Measurements from ENCODE around the gene OXLD1.

DNA sequence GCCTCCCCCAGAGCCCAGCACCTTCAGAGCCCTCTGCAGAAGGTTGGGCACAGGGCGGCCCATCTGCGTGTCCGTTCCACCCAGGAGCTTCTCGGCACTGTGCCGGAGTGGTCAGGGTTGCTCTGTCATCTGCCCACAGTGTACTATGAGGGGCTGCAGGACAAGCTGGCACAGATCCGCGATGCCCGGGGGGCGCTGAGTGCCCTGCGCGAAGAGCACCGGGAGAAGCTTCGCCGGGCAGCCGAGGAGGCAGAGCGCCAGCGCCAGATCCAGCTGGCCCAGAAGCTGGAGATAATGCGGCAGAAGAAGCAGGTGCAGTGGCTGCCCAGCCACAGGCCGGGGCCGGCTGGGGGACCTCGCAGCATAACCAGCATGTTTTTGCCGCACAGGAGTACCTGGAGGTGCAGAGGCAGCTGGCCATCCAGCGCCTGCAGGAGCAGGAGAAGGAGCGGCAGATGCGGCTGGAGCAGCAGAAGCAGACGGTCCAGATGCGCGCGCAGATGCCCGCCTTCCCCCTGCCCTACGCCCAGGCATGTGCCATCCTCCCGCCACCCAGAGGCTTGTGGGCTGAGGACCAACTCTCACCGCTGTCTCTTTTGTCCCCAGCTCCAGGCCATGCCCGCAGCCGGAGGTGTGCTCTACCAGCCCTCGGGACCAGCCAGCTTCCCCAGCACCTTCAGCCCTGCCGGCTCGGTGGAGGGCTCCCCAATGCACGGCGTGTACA is 30.0 kb upstream of the OXLD1 start:
- TF ChIP-seq CTCF (IDR thresholded peaks at IDR 0.05 in 4 of 5, conservative IDR thresholded peaks at IDR 0.05 in 1 of 5) = no peak
- TF ChIP-seq POLR2A (IDR thresholded peaks at IDR 0.05) = no peak

Data from gastrocnemius medialis (tissue), 4 donors.